CD4-positive, alpha-beta T cell treated with Interleukin-15 for 1 hour (primary cell): ENCODE measurements around the gene KLRF2.

Experiments
- DNase-seq: peaks from one replicate; pipeline ENCODE4 v3.0.0-alpha.2; 2020

The KLRF2 gene

DNA sequence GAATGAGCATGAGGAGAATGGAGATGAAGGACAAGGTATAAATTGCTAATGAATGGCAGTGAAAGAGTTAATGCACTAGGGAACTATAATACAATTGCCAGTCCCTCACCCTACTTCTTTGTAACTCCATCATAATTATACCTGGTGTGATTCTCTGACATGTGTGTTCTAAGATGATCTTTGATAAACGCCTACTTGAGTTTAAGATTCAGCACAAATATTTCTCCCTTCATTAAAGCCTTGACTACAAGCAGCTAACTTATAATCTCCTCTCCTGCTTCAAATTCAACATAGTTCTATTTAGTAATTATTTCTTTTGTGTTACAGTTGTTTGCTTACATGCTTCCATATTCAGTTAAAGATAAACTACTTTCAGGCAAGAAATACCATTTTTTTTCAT lies 60.5 kb downstream of the KLRF2 start:
- no peak for DNase-seq

DNA sequence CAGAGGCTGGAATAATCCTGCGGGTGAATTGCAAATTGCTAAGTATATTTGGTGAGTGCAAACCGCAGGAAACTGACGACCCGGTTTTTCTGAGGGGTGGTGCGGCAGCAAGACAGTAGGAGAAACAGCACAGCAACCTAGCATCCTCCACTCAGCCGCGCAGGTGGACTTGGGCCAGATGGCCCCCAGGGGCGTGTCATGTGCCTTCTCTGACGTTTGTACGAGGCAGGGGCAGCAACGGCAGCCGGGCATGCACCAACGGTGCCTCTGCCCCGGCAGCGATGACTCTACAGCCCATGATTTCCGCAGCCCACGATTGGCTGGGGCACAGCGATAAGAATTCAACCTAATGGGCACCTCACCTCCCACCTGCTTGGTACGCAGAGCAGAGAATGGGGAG lies 62.0 kb downstream of the KLRF2 start:
- peak; percentile 74 for DNase-seq

DNA sequence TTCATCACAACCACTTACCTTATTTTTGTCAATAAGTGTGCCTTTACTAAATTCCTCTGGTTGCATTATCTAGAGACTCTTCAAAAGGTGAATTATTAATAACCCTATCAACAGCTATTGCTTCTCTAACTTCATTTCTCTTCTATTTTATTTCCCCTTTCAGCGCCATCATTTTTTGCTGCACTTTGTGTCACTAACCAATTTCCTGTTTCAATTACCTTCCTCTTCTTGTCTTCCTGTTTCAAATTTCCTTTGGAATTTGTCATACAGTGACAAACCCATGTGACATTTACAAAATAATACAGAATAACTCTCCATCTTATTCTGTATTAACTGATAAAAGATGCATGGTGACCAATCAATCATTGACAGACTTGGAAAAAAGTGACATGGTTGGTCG lies 63.1 kb downstream of the KLRF2 start:
- no peak for DNase-seq
